ENCODE results near the gene NMNAT2.

DNA sequence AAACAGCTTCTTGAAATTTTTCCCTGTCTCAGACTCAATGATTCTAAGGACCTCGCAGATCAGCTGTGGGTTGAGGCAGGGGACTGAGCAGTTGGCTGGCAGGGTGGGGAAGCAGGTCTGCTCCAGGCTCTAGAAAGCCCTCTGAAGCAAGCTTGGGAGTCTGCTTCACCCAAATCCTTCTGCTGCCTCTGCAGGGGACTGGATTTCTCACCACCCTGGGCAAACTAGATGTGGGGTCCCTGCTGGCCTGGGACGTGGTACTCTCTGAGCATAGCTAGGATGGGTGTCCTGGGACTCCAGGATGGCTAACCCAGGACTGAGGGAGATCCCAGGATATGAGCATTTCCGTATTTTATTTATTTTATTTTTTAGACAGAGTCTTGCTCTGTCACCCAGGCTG lies 142.9 kb downstream of the NMNAT2 start:
- TF ChIP-seq, protein P1, sequence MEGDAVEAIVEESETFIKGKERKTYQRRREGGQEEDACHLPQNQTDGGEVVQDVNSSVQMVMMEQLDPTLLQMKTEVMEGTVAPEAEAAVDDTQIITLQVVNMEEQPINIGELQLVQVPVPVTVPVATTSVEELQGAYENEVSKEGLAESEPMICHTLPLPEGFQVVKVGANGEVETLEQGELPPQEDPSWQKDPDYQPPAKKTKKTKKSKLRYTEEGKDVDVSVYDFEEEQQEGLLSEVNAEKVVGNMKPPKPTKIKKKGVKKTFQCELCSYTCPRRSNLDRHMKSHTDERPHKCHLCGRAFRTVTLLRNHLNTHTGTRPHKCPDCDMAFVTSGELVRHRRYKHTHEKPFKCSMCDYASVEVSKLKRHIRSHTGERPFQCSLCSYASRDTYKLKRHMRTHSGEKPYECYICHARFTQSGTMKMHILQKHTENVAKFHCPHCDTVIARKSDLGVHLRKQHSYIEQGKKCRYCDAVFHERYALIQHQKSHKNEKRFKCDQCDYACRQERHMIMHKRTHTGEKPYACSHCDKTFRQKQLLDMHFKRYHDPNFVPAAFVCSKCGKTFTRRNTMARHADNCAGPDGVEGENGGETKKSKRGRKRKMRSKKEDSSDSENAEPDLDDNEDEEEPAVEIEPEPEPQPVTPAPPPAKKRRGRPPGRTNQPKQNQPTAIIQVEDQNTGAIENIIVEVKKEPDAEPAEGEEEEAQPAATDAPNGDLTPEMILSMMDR (IDR thresholded peaks at IDR 0.05; ENCODE audit: low read length), result no peak
- no peak for TF ChIP-seq EZH2 (IDR thresholded peaks at IDR 0.05; ENCODE audit: borderline replicate concordance, low read length)

All from OCI-LY1 (cell line).